ENCODE results near the gene PTPRN2.

PTPRN2 gene

GRCh38 chr7:157969995-157970394 is 617.6 kb downstream of the PTPRN2 start:
- no peak overlapping the region for H3K4me3 ChIP-seq (ENCODE audit: low read depth, low read length)
- CTCF ChIA-PET = no interaction called here
- DNase-seq (ENCODE audit: low read depth, low spot score) = no peak
- POLR2A ChIA-PET = no interaction called here
- no peak for TF ChIP-seq CTCF (IDR thresholded peaks at IDR 0.05; ENCODE audit: insufficient read depth, low read length, missing control alignments)

GRCh38 chr7:157966490-157966889 is 621.1 kb downstream of the PTPRN2 start:
- CTCF ChIA-PET = no interaction called here
- no peak for TF ChIP-seq CTCF (IDR thresholded peaks at IDR 0.05; ENCODE audit: insufficient read depth, low read length, missing control alignments)
- no peak for DNase-seq (ENCODE audit: low read depth, low spot score)
- POLR2A ChIA-PET = no interaction called here
- no peak overlapping the region for H3K4me3 ChIP-seq (ENCODE audit: low read depth, low read length)

- ChIA-PET CTCF (no interaction called here), POLR2A (no interaction called here)
- no peak overlapping the region for H3K4me3 ChIP-seq (ENCODE audit: low read depth, low read length)
- no peak for TF ChIP-seq CTCF (IDR thresholded peaks at IDR 0.05; ENCODE audit: insufficient read depth, low read length, missing control alignments)
- DNase-seq (ENCODE audit: low read depth, low spot score) = no peak
These were observed 623.1 kb downstream of the PTPRN2 start for GRCh38 chr7:157964521-157964920.

GRCh38 chr7:157964016-157964415 is 623.6 kb downstream of the PTPRN2 start:
- DNase-seq (ENCODE audit: low read depth, low spot score) = no peak
- ChIA-PET CTCF (no interaction called here), POLR2A (no interaction called here)
- no peak overlapping the region for H3K4me3 ChIP-seq (ENCODE audit: low read depth, low read length)
- no peak for TF ChIP-seq CTCF (IDR thresholded peaks at IDR 0.05; ENCODE audit: insufficient read depth, low read length, missing control alignments)

- no peak overlapping the region for H3K4me3 ChIP-seq (ENCODE audit: low read depth, low read length)
- POLR2A ChIA-PET = no interaction called here
- no peak for TF ChIP-seq CTCF (IDR thresholded peaks at IDR 0.05; ENCODE audit: insufficient read depth, low read length, missing control alignments)
- DNase-seq (ENCODE audit: low read depth, low spot score) = no peak
- CTCF ChIA-PET = no interaction called here
These were observed 624.1 kb downstream of the PTPRN2 start for GRCh38 chr7:157963526-157963925.

GRCh38 chr7:157962458-157963306 is 624.9 kb downstream of the PTPRN2 start:
- ChIA-PET CTCF (no interaction called here), POLR2A (no interaction called here)
- no peak for DNase-seq (ENCODE audit: low read depth, low spot score)
- no peak for TF ChIP-seq CTCF (IDR thresholded peaks at IDR 0.05; ENCODE audit: insufficient read depth, low read length, missing control alignments)
- H3K4me3 ChIP-seq (ENCODE audit: low read depth, low read length) = no peak overlapping the region

Data from AG04449 (cell line).